ENCODE measurements around the gene DCLK2. TPM values are rescaled to one million over a fixed set of nuclear protein-coding genes. Genes with fewer than 3 reads are reported as not detected.

Gene DCLK2
- total and polyA plus RNA-seq, 2 of the 8 experiments (the other 6 are each of a cell fraction or from before 2014, with no cell fraction given): 0.32 to 0.37 TPM

- peaks cover 0 to 7% (median 0%) of the 10 kb centered on the region in 4 experiments; a peak in 2 of 7 replicates for H3K4me1 ChIP-seq (replicated peaks in 1 of 4; ENCODE audit: control insufficient read depth in 3 of 4, insufficient read depth in 4 of 4, low read length in 3 of 4)
- H2BK12ac ChIP-seq (ENCODE audit: low read depth, low read length): no peak overlapping the region
- FAIRE-seq (no peak), DNase-seq (ENCODE audit: low read depth in 1 of 2, low spot score in 2 of 2) (no peak)
- no peak overlapping the region for H4K91ac ChIP-seq (replicated peaks; ENCODE audit: insufficient read length, low read length)
- H2BK15ac ChIP-seq (ENCODE audit: low read length): peak overlapping the region; percentile 14; the same call in 1 of the 2 replicates
- no peaks in the 10 kb centered on the region for H3K9me3 ChIP-seq (ENCODE audit: insufficient read depth in 2 of 2, low read depth in 1 of 2, low read length in 1 of 2)
- ChIA-PET CTCF (ENCODE audit: partially characterized antibody) (no interaction called here), POLR2A (ENCODE audit: partially characterized antibody) (no interaction called here)
- H3K27me3 ChIP-seq (replicated peaks in 1 of 4; ENCODE audit: control insufficient read depth in 3 of 4, extremely low read depth in 1 of 4, insufficient read depth in 3 of 4, low read length in 3 of 4): no peaks in the 10 kb centered on the region
- TF ChIP-seq SRF (IDR thresholded peaks at IDR 0.05; ENCODE audit: low read depth, low read length) (no peak), SIX5 (IDR thresholded peaks at IDR 0.05; ENCODE audit: low read depth, low read length) (no peak), RXRA (IDR thresholded peaks at IDR 0.05; ENCODE audit: insufficient read depth, low read depth, low read length) (no peak), E2F6 (IDR thresholded peaks at IDR 0.05) (no peak), SIN3A (conservative IDR thresholded peaks at IDR 0.05 in 1 of 2, IDR thresholded peaks at IDR 0.05 in 1 of 2; ENCODE audit: low read depth in 1 of 2, low read length in 2 of 2) (no peak), CEBPB (IDR thresholded peaks at IDR 0.05; ENCODE audit: low read depth, low read length) (no peak), NANOG (IDR thresholded peaks at IDR 0.05; ENCODE audit: insufficient read depth, low read depth, low read length, poor library complexity, severe bottlenecking) (no peak), GTF2F1 (IDR thresholded peaks at IDR 0.05; ENCODE audit: borderline replicate concordance, low read depth, low read length) (no peak)
- no peak overlapping the region for H2BK20ac ChIP-seq (ENCODE audit: low read length)
- no peaks in the 10 kb centered on the region for H3K23me2 ChIP-seq (ENCODE audit: low read depth, low read length)
- no peak overlapping the region for H2BK120ac ChIP-seq (replicated peaks; ENCODE audit: low read depth, low read length)
- no peak overlapping the region for H3K27ac ChIP-seq (ENCODE audit: low read depth, low read length)
- no peak overlapping the region for H3K14ac ChIP-seq (ENCODE audit: insufficient read length)
- no peak overlapping the region for H2AK5ac ChIP-seq (ENCODE audit: low read depth, low read length)
- H3K56ac ChIP-seq (replicated peaks; ENCODE audit: insufficient read length, low read depth, low read length): no peak overlapping the region
- no peak overlapping the region for H3K4ac ChIP-seq (replicated peaks; ENCODE audit: insufficient read length, low read depth, low read length)
- H3K9ac ChIP-seq (replicated peaks in 1 of 4; ENCODE audit: extremely low read depth in 1 of 4, low read depth in 3 of 4, low read length in 3 of 4): no peak overlapping the region
- no peaks in the 10 kb centered on the region for H3K36me3 ChIP-seq (ENCODE audit: control insufficient read depth in 2 of 4, insufficient read depth in 4 of 4, low read length in 3 of 4)
- no peak overlapping the region for H2BK5ac ChIP-seq (ENCODE audit: low read depth, low read length)
- no peak overlapping the region for H3K4me2 ChIP-seq (ENCODE audit: insufficient read depth in 1 of 2, low read depth in 2 of 2, low read length in 2 of 2)
- WGBS, 2 experiments (ENCODE audit: extremely low coverage in 1 of 2, insufficient coverage in 1 of 2, insufficient read length in 1 of 2, insufficient replicate concordance in 2 of 2, low coverage in 1 of 2, low lambda C conversion rate in 2 of 2, missing lambda C conversion rate in 1 of 2): 88% methylated on average over 2 of the region's 2 CpGs; no CpG with 5 or more reads in 1 of the 2 experiments
- no peak overlapping the region for H3K18ac ChIP-seq (ENCODE audit: extremely low read depth, low read length)
- no peaks in the 10 kb centered on the region for H4K20me1 ChIP-seq (replicated peaks in 1 of 2; ENCODE audit: control insufficient read depth in 1 of 2, insufficient read depth in 2 of 2, low read length in 2 of 2)
- H3K79me2 ChIP-seq (ENCODE audit: control insufficient read depth in 1 of 2, insufficient read depth in 2 of 2, low read length in 2 of 2): no peaks in the 10 kb centered on the region
- no peak overlapping the region; a peak in 1 of 8 replicates for H3K4me3 ChIP-seq (ENCODE audit: extremely low read depth in 1 of 4, insufficient read depth in 2 of 4, low read depth in 3 of 4, low read length in 4 of 4)
- no peaks in the 10 kb centered on the region for H3K79me1 ChIP-seq (ENCODE audit: low read depth, low read length)
- H4K8ac ChIP-seq (ENCODE audit: extremely low read depth, insufficient read depth, low read length): no peak overlapping the region
- H4K5ac ChIP-seq (ENCODE audit: insufficient read length, low read depth, low read length): no peak overlapping the region
- H3K23ac ChIP-seq (ENCODE audit: insufficient read length): no peak overlapping the region
- H2AFZ ChIP-seq (ENCODE audit: low read length): no peak overlapping the region
These were observed 134.7 kb downstream of the DCLK2 start for GRCh38 chr4:150212927-150213326.
